ENCODE results near the gene GPSM3. TPM values are rescaled to one million over a fixed set of nuclear protein-coding genes. Genes with fewer than 3 reads are reported as not detected.
A peak's percentile ranks its signal among the peaks of the same experiment; 100 is the strongest.

The GPSM3 gene
- total RNA-seq, 1 experiment from 2014 or later = 11.8 TPM

Small RNA genes lying within 50 kb of the gene (microRNA-seq; reads per million reads assigned to microRNA genes)
- 2.3 reads per million, percentile 22 among the genes with 10 or more reads in this experiment for gene MIR6721 (ENCODE audit: borderline microRNAs expressed)
- not detected for gene MIR6833 (ENCODE audit: borderline microRNAs expressed)

Other genes with a start within 250 kb of the GPSM3 start
- gene CFB, start 246.5 kb downstream of the GPSM3 start, total RNA-seq (2021) = 0.31 and 0.39 TPM in 2 replicates
- gene NELFE, start 233.7 kb downstream of the GPSM3 start, total RNA-seq (2021) = 90.8 and 91.4 TPM in 2 replicates
- gene SKIC2, start 233.5 kb downstream of the GPSM3 start, total RNA-seq (2021) = 78.8 and 86.2 TPM in 2 replicates
- gene DXO, start 220.5 kb downstream of the GPSM3 start, total RNA-seq (2021) = 21.6 and 22.9 TPM in 2 replicates
- gene C4A, start 210.6 kb downstream of the GPSM3 start, total RNA-seq (2021) = 4.3 and 5.1 TPM in 2 replicates
- 2.7 TPM in 2 replicates for gene C4B, start 177.8 kb downstream of the GPSM3 start, total RNA-seq (2021)
- gene CYP21A2, start 154.2 kb downstream of the GPSM3 start, total RNA-seq (2021) = not detected in 2 replicates
- 5.0 and 5.2 TPM in 2 replicates for gene TNXB, start 83.3 kb downstream of the GPSM3 start, total RNA-seq (2021)
- 44.0 and 45.3 TPM in 2 replicates for gene ATF6B, start 64.4 kb downstream of the GPSM3 start, total RNA-seq (2021)
- 10.9 and 11.1 TPM in 2 replicates for gene FKBPL, start 62.4 kb downstream of the GPSM3 start, total RNA-seq (2021)
- gene PRRT1, start 40.7 kb downstream of the GPSM3 start, total RNA-seq (2021) = 1.8 and 1.9 TPM in 2 replicates
- 43.1 and 46.3 TPM in 2 replicates for gene PPT2, start 38.5 kb downstream of the GPSM3 start, total RNA-seq (2021)
- gene EGFL8, start 28.0 kb downstream of the GPSM3 start, total RNA-seq (2021) = 20.8 and 27.2 TPM in 2 replicates
- gene AGPAT1, start 16.6 kb downstream of the GPSM3 start, total RNA-seq (2021) = 88.8 and 89.5 TPM in 2 replicates
- gene RNF5, start 14.2 kb downstream of the GPSM3 start, total RNA-seq (2021) = 116 and 126 TPM in 2 replicates
- 14.3 and 17.8 TPM in 2 replicates for gene AGER, start 8.4 kb downstream of the GPSM3 start, total RNA-seq (2021)
- gene PBX2, start 2.4 kb downstream of the GPSM3 start, total RNA-seq (2021) = 174 and 176 TPM in 2 replicates
- 2.1 and 2.3 TPM in 2 replicates for gene NOTCH4, start 31.4 kb upstream of the GPSM3 start, total RNA-seq (2021)
- not detected in 2 replicates for gene TSBP1, start 179.3 kb upstream of the GPSM3 start, total RNA-seq (2021)
- not detected in 2 replicates for gene BTNL2, start 214.5 kb upstream of the GPSM3 start, total RNA-seq (2021)
- gene HLA-DRA, start 247.2 kb upstream of the GPSM3 start, total RNA-seq (2021) = 2.8 and 3.1 TPM in 2 replicates

All from H9 (cell line).